MCF 10A (cell line): ENCODE results near the gene NGFR. TPM values are rescaled to one million over a fixed set of nuclear protein-coding genes. Genes with fewer than 3 reads are reported as not detected.

Experiments
- BruUV-seq: library from RNA; stranded (reverse); fragments of 400-500 nt; replicated peaks from 2 replicates; lab custom pipeline; 2021; lab: Mats Ljungman, UMichigan
- CTCF ChIA-PET: fragments of 300-600 bp; sonication (Branson Sonifier 250); formaldehyde crosslinking; extraction: SDS; loops from one replicate; lab custom pipeline; 2021; ENCODE audit warnings: antibody characterized with exemption, inconsistent platforms; lab: Yijun Ruan, JAX
- POLR2A ChIA-PET: fragments of 300-600, 350-650 bp; sonication (Branson Sonifier 250); formaldehyde crosslinking; extraction: SDS; loops from one replicate; lab custom pipeline; 2020; ENCODE audit warnings: antibody characterized with exemption, inconsistent platforms; lab: Yijun Ruan, JAX
- DNase-seq: peaks from one replicate; pipeline ENCODE4 v3.0.0-alpha.2; 2018; ENCODE audit not compliant: unreplicated experiment
- H3K27ac Mint-ChIP-seq: one replicate; pipeline ENCODE4 v1.8.0; 2022; ENCODE audit warnings: mild to moderate bottlenecking, low read depth, mixed read lengths; ENCODE audit not compliant: unreplicated experiment
- H3K27me3 Mint-ChIP-seq: one replicate; pipeline ENCODE4 v1.8.0; 2022; ENCODE audit warnings: mixed read lengths; ENCODE audit not compliant: insufficient read depth, unreplicated experiment
- H3K36me3 Mint-ChIP-seq: one replicate; pipeline ENCODE4 v1.8.0; 2022; ENCODE audit warnings: mild to moderate bottlenecking, moderate library complexity, mixed read lengths; ENCODE audit not compliant: insufficient read depth, unreplicated experiment
- H3K4me1 Mint-ChIP-seq: one replicate; pipeline ENCODE4 v1.8.0; 2022; ENCODE audit warnings: mixed read lengths; ENCODE audit not compliant: insufficient read depth, unreplicated experiment
- H3K4me3 Mint-ChIP-seq: one replicate; pipeline ENCODE4 v1.8.0; 2022; ENCODE audit warnings: mild to moderate bottlenecking, moderate library complexity, mixed read lengths; ENCODE audit not compliant: unreplicated experiment
- H3K9me3 Mint-ChIP-seq: one replicate; pipeline ENCODE4 v1.8.0; 2022; ENCODE audit warnings: mixed read lengths; ENCODE audit not compliant: unreplicated experiment
- intact Hi-C: fragments of 100-400 bp; cut with micrococcal nuclease; formaldehyde crosslinking; loops from 2 replicates; pipeline ENCODE4 v1.14.1; 2022
- total RNA-seq: library from RNA; stranded (reverse); gene quantifications from 2 replicates; pipeline ENCODE4 v1.2.3, GENCODE V29; 2022
- TF ChIP-seq, protein P1 (sequence below): fragments of 200-600 bp; IDR thresholded peaks from one replicate; pipeline ENCODE4 v1.8.0; 2022; ENCODE audit warnings: antibody characterized with exemption, mild to moderate bottlenecking; ENCODE audit not compliant: unreplicated experiment

The NGFR gene
- total RNA-seq, 1 experiment from 2014 or later: 0.26 TPM

DNA sequence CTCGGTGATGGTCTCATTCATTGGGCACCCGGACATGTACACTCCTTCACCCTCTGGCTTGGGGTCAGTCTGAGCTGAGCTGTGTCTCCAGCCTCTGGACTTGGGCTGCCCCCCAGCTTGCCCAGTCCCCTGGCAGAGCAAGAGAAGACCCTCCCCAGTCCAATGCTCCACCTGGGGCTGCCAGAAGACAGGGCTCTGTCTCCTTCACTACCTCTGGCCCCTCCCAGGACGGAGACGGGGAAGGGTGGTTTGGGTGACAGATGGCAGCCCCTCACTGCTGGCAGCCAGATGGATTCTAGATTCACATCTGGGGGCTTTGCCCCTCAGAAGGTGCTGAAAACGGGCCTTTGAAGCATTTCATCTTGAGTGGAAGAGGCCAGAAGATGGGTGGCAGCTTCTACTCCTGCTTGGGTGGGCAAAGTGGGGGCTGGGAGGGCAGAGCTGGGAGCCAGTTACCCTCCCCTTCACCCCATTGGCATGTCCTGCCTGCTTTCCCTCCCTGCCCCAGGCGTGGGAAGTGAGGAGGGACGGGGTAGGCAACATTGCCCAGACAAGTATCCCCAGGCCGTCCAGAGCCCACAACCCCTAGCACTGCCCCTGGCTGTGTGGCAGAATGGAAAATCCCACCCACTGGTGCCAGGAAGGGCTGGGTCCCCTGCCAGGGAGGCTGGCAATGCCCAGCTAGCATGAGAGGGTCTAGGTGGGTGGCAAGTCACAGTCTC, 13.9 kb downstream of the NGFR start:
- ChIA-PET POLR2A (interaction anchor here (1.1 to 2.2 kb wide), 2 partner anchors 14 kb away, joined by 3 to 13 read pairs; partner anchors contain the start of gene NGFR), CTCF (interaction anchor here (0.6 to 5.1 kb wide), 7 partner anchors 11 to 652 kb away, joined by 3 to 34 read pairs (median 3); no protein-coding TSS in a partner anchor)
- peaks cover 16% of the 10 kb centered on the region for H3K27me3 Mint-ChIP-seq
- H3K4me3 Mint-ChIP-seq: no peak overlapping the region
- TF ChIP-seq, protein P1, sequence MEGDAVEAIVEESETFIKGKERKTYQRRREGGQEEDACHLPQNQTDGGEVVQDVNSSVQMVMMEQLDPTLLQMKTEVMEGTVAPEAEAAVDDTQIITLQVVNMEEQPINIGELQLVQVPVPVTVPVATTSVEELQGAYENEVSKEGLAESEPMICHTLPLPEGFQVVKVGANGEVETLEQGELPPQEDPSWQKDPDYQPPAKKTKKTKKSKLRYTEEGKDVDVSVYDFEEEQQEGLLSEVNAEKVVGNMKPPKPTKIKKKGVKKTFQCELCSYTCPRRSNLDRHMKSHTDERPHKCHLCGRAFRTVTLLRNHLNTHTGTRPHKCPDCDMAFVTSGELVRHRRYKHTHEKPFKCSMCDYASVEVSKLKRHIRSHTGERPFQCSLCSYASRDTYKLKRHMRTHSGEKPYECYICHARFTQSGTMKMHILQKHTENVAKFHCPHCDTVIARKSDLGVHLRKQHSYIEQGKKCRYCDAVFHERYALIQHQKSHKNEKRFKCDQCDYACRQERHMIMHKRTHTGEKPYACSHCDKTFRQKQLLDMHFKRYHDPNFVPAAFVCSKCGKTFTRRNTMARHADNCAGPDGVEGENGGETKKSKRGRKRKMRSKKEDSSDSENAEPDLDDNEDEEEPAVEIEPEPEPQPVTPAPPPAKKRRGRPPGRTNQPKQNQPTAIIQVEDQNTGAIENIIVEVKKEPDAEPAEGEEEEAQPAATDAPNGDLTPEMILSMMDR: no peak
- intact Hi-C loops: no loop called here
- H3K27ac Mint-ChIP-seq: no peak overlapping the region
- H3K9me3 Mint-ChIP-seq: no peaks in the 10 kb centered on the region
- no TSS peak for BruUV-seq
- peaks cover 13% of the 10 kb centered on the region for H3K4me1 Mint-ChIP-seq
- H3K36me3 Mint-ChIP-seq: no peaks in the 10 kb centered on the region
- DNase-seq: no peak

DNA sequence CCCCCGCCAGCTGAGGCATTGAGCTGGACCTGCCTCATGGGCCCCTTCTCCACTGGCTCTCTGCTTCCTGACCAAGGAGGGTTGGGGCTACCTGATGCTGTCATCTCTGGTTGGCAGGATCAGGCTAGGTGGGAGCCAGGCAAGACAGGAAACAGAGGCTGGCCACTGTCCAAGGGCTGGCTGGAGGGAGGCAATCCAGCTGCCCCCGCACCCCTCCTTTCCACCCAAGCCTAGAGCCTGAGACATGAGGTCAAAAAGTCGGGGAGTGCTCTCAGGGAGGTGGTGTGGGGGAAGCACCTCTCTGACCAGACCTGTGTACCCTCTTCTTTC, 14.5 kb downstream of the NGFR start:
- TF ChIP-seq, protein P1: no peak
- ChIA-PET CTCF (interaction anchor here (0.6 to 5.1 kb wide), 7 partner anchors 12 to 651 kb away, joined by 3 to 34 read pairs (median 3); no protein-coding TSS in a partner anchor), POLR2A (interaction anchor here (0.8 to 1.1 kb wide), 3 partner anchors 11 to 18 kb away, joined by 3 to 4 read pairs (median 4); no protein-coding TSS in a partner anchor)
- Mint-ChIP-seq H3K4me3 (no peak overlapping the region), H3K27me3 (peaks cover 11% of the 10 kb centered on the region), H3K9me3 (no peaks in the 10 kb centered on the region), H3K36me3 (no peaks in the 10 kb centered on the region), H3K27ac (no peak overlapping the region), H3K4me1 (peaks cover 13% of the 10 kb centered on the region)
- BruUV-seq: no TSS peak
- DNase-seq: peak; percentile 61
- intact Hi-C loops: no loop called here

DNA sequence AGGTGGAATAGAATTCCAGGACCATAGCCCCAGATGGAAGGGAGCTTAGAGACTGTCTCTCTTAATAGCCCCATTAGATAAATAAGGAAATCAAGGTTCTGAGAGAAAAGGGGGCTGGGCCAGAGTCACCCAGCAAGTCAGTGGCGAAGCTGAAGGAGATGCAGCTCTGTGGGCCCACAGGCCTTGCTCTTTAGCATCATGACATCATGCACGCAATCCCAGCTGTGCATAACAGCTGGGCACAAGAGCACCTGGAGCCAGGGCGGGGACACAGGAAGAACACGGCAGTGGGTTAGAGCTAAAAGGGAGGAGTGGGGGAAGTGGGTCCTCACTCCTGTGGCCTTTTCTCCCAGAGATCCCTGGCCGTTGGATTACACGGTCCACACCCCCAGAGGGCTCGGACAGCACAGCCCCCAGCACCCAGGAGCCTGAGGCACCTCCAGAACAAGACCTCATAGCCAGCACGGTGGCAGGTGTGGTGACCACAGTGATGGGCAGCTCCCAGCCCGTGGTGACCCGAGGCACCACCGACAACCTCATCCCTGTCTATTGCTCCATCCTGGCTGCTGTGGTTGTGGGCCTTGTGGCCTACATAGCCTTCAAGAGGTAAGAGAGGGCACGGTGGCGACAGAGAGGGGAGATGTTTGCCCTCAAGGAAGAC, 15.1 kb downstream of the NGFR start:
- Mint-ChIP-seq H3K4me3 (no peak overlapping the region), H3K36me3 (no peaks in the 10 kb centered on the region), H3K9me3 (no peaks in the 10 kb centered on the region), H3K4me1 (peaks cover 17% of the 10 kb centered on the region), H3K27ac (no peak overlapping the region), H3K27me3 (peaks cover 5% of the 10 kb centered on the region)
- intact Hi-C loops: no loop called here
- TF ChIP-seq, protein P1: no peak
- ChIA-PET CTCF (interaction anchor here (0.6 to 5.1 kb wide), 8 partner anchors 12 to 76 kb away, joined by 3 to 34 read pairs (median 3); no protein-coding TSS in a partner anchor), POLR2A (interaction anchor here (0.8 to 2.0 kb wide), 4 partner anchors 9 to 17 kb away, joined by 3 to 6 read pairs (median 4); no protein-coding TSS in a partner anchor)
- DNase-seq: no peak
- BruUV-seq: no TSS peak

DNA sequence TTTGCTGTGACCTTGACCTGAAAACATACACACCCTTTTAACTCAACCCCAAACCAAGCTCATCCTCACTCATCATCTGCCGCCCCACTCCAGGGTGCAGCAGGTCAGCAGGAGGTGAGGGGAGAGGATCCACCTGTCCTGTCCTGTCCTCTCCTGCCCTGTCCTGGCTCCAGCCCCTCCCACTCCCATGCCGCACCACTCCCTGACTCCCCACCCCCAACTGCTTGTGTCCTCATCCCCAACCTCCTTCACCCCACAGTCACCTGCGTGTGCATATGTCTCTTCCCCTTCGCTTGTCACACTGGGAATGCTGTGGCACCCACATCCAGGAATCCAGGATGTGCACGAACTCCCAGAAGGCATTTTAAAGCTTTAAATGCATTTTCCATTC, 15.6 kb downstream of the NGFR start:
- no peaks in the 10 kb centered on the region for H3K9me3 Mint-ChIP-seq
- H3K27me3 Mint-ChIP-seq: no peaks in the 10 kb centered on the region
- peaks cover 23% of the 10 kb centered on the region for H3K4me1 Mint-ChIP-seq
- TF ChIP-seq, protein P1: no peak
- intact Hi-C loops: no loop called here
- BruUV-seq: no TSS peak
- no peaks in the 10 kb centered on the region for H3K36me3 Mint-ChIP-seq
- CTCF ChIA-PET: interaction anchor here (0.6 to 1.4 kb wide), 6 partner anchors 12 to 99 kb away, joined by 3 to 7 read pairs (median 4); no protein-coding TSS in a partner anchor
- no peak overlapping the region for H3K27ac Mint-ChIP-seq
- no peak for DNase-seq
- POLR2A ChIA-PET: interaction anchor here (0.7 to 2.0 kb wide), 3 partner anchors 9 to 968 kb away, joined by 4 to 6 read pairs (median 4); no protein-coding TSS in a partner anchor
- H3K4me3 Mint-ChIP-seq: no peak overlapping the region
